Body of pancreas (tissue), 4 donors: Measurements from ENCODE around the gene TNK1.

Experiments used
- CTCF ChIP-seq, 7 experiments: fragments of 450-650 bp in 4 of 7; fragments of 200-600 bp in 3 of 7; sonication (generic) in 3 of 7; IDR thresholded peaks; one replicate each; pipeline ENCODE4 v1.5.1; 2016 to 2019; ENCODE audit warnings: antibody characterized with exemption in 7 of 7
- POLR2A ChIP-seq, 3 donors: fragments of 450-650 bp; IDR thresholded peaks; one replicate each; pipeline ENCODE4 v1.6.1; 2016; ENCODE audit warnings: antibody characterized with exemption in 3 of 3, mild to moderate bottlenecking in 2 of 3

- no peak for TF ChIP-seq CTCF (IDR thresholded peaks at IDR 0.05)
- no peak for TF ChIP-seq POLR2A (IDR thresholded peaks at IDR 0.05)
These were observed 39.0 kb upstream of the TNK1 start for GRCh38 chr17:7341842-7342241.
